GM12872 (cell line): Measurements from ENCODE around the gene ZFAND3.

ENCODE experiments used
- CTCF ChIP-seq: IDR thresholded peaks from 3 replicates; pipeline ENCODE4 v1.5.1; 2011; ENCODE audit warnings: low read depth, mild to moderate bottlenecking, low read length, moderate library complexity; ENCODE audit not compliant: insufficient read depth

ZFAND3 gene

GRCh38 chr6:37984578-37984977 lies 165.1 kb downstream of the ZFAND3 start:
- no peak for TF ChIP-seq CTCF

- no peak for TF ChIP-seq CTCF
Observed at GRCh38 chr6:37985355-37985754, 165.8 kb downstream of the ZFAND3 start.

- no peak for TF ChIP-seq CTCF
Observed at GRCh38 chr6:37987018-37987417, 167.5 kb downstream of the ZFAND3 start.

GRCh38 chr6:37987559-37987958 lies 168.0 kb downstream of the ZFAND3 start:
- no peak for TF ChIP-seq CTCF

GRCh38 chr6:37988127-37988526 lies 168.6 kb downstream of the ZFAND3 start:
- TF ChIP-seq CTCF, result no peak

GRCh38 chr6:37988696-37989095 lies 169.2 kb downstream of the ZFAND3 start:
- TF ChIP-seq CTCF, result no peak

- TF ChIP-seq CTCF, result no peak
Observed at GRCh38 chr6:37990762-37991525, 171.4 kb downstream of the ZFAND3 start.
